Hematopoietic multipotent progenitor cell treated with erythropoietin and hydrocortisone succinate and interleukin-3 and kit ligand, for 4 days (in vitro differentiated cells): Measurements from ENCODE around the gene TIMM29.
"Not testable (repeated sequence)": the region's sequence is repeated elsewhere in the genome, so short reads cannot be mapped to it uniquely, and the experiment has no call there.

ENCODE experiments used
- DNase-seq: peaks from one replicate; pipeline ENCODE4 v3.0.0-alpha.2; 2015

The TIMM29 gene

DNA sequence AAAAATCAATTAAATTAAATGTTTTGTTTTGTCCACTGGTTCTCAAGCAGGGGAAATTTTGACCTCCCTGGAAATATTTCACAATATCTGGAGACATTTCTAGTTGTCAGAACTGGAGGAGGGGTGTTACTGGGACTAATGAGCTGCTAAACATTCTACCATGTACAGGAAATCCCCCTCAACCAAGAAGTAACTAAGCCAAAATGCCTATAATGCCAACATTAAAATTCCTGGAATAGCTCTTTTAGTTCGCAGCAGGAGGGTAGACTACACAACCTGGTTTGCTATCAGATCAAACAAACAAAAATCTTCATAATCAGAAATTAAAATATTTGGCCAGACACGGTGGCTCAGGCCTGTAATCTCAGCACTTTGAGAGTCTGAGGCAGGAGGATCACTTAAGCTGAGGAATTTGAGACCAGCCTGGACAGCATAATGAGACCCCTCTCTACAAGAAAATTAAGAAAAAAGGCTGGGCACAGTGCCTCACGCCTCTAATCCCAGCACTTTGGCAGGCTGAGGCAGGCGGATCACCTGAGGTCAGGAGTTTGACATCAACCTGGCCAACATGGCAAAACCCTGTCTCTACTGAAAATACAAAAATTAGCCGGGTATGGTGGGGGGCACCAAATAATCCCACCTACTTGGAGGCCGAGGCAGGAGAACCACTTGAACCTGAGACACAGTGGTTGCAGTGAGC is 18.5 kb downstream of the TIMM29 start:
- DNase-seq: no peak

DNA sequence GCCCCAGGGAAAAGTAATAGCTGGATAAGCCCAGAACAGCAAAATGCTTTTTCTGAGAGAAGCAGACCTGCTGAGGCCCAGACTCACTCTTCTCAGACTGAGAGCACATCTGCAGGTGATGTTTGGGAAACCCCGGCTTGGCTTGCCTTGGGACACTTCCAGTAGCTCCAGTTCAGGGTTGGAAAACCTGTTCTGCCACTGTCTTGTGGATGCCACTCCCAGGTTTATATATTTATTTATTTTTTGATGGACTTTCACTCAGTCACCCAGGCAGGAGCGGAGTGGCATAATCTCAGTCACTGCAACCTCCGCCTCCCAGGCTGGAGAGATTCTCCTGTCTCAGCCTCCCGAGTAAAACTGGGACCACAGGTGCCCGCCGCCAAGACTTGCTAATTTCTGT is 24.2 kb downstream of the TIMM29 start:
- no peak for DNase-seq

DNA sequence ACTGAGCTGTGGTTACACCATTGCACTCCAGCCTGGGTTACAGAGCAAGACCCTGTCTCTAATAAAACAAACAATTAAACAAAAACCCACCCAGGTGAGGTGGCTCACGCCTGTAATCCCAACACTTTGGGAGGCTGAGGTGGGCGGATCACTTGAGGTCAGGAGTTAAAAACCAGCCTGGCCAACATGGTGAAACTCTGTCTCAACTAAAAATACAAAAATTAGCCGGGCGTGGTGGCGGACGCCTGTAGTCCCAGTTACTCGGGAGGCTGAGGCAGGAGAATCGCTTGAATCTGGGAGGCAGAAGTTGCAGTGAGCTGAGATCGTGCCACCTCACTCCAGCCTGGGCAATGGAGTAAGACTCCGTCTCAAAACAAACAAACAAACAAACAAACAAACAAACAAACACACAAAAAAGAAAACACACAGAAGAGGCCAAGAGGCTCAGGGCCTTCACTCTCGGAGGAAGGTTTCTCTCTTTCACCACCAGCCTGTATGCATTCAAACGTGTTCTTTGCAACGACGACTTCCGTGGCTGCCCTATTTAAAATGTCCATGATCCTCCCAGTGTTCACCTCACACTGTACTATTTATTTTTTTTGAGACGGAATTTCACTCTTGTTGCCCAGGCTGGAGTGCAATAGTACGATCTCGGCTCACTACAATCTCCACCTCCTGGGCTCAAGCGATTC is 30.8 kb downstream of the TIMM29 start:
- not testable (repeated sequence) for DNase-seq

DNA sequence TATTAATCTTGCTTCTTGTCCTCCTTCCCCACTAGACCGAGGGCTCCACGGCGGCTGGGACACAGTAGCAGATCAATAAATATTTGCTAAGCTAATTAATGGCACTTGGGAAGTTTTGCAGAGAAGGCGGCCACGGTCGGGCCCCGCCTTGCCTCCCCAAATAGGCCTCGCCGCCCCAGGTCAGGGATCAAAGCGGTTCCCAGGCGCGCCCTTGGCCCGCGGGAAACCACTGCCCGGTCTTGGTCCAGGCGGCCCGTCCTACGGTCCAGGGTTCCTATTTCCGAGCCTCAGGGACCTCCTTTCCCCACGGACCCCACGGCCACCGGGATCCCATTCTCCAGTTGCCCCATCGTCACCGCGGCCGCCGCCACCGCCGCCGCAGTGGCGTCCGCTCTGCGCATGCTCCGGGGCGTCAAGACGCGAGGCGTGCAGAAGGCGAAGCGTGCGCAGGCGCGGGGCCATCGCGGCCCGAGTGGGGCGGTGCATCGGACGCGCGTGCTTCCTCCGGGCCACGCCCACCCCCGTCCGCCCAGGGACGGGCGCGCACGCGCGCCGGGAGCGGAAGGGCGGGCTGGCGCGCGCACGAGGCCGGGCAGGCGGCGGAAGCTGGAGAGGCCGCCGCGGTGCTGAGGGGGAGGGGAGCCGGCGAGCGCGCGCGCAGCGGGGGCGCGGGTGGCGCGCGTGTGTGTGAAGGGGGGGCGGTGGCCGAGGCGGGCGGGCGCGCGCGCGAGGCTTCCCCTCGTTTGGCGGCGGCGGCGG is 31.9 kb downstream of the TIMM29 start, which contains the start of gene SMARCA4:
Gene SMARCA4, plus strand, starts transcription at position 717 of the 759 bp plus-strand sequence. CDS start 23,122 bp downstream, outside the sequence.
- DNase-seq: peak; percentile 99

DNA sequence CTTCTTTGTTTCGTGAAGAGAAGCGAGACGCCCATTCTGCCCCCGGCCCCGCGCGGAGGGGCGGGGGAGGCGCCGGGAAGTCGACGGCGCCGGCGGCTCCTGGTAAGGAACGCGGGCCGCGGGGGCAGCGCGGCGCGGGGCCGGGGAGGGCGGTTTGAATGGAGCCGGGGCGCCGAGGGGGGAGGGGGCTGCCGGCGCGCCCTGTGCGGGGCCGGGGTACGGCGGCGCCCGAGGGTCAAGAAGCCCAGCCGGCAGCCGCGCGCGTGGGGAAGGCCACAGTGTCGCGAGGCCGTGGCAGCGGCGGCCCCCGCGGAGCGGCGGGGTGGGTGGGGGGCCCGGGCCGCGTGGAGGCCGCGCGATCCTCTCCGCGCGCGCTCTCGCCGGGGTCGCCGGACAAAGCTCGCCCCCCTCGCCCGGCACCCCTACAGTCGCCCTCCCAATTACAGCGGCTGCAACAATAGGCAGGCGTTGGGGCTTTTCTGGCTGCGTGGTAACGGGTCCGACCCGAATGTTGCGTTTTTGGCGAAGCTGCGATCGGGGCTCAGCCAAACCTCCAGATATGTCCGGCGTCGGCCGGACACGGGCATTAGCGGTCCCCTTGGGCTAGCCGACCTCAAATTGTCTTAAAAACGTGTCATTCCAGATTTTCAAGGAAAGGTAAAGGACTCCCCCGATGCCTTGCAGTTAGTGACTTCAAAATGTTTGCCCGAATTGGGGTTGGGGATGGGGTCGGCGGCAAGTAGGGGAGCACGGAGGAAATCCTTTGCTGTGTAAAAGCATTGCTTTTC is 32.7 kb downstream of the TIMM29 start:
- DNase-seq: peak; percentile 60

DNA sequence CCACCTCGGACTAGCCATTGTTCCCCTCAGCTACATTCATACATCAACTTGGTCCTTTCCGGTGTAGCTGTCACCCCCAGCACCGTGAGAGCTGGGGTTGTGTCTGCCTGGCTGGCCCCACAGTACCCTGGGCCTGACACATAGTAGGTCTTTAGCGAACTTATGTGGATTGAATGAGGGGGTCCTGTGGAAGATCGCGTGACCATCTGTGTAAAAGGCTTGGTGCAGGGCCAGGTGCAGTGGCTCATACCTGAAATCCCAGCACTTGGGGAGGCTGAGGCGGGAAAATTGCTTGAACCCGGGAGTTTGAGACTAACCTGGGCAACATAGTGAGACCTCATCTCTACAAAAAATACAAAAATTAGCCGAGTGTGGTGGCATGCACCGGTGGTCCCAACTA is 34.3 kb downstream of the TIMM29 start:
- no peak for DNase-seq

DNA sequence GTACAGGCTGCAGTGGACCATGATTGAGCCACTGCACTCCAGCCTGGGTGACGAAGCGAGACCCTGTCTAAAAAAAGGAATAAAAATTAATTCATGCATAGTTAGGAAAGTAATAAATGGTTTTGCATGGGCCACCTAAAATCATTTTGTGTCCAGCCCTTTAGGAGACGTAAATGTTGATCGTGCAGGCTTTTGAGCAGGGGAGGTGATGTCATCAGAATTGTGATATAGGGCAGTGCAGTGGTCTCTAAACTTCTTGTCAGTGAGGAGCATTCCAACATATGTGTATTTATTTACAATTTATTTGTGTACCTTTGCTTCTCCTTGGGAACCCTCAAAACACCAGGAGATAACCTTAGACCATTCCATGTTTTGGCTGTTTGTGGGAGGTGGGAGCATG is 35.3 kb downstream of the TIMM29 start:
- no peak for DNase-seq

DNA sequence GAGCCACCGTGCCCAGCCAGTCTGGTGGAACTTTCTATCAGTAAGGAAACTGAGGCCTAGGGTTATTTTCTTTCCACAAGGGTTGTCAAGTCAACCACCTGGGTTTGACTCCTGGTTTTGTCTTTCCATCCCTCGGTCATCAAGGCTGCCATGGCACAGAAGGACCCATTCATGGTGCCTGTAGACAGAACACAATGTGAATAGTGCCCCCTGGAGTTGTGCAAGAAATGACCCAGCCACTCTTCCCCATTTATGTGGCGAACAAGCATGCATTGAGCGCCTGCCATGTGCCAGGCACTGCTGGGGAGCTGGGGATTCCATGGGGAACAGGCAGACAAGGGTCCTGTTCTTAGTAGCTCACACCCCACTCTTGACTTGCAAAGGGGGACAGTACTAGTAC is 36.3 kb downstream of the TIMM29 start:
- DNase-seq: no peak

DNA sequence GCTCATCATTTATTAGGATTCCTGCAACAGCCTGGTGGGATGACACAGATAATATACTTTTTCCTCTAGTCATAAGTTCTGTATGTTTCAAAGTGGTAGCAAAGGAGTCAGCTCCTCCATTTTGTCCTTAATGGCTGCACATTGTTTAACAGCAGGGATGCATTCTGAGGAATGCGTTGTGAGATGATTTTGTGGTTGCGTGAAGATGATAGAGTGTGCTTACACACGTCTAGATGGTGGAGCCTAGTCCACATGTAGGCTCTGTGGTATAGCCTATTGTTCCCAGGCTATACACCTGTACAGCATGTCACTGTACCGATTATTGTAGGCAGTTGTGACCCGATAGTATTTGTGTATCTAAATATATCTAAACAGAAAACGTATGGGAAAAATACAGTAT is 36.8 kb downstream of the TIMM29 start:
- DNase-seq: no peak

DNA sequence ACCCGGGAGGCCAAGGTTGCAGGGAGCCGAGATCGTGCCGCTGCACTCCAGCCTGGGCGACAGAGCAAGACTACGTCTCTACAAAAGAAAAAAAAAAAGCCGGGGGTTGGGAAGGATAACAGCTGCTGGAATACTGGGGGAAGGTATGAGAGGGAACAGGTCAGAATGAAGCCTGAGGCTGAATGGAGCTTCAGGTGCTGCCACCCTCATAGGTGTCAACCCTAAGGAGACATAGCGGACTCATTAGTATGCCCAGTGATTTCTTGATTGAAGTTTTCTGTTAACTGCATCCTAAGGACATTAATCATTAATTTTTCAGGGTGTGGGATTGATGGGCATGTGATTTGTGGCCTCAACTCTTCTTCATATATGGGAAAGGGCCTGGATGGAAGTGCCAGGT is 38.2 kb downstream of the TIMM29 start:
- no peak for DNase-seq

DNA sequence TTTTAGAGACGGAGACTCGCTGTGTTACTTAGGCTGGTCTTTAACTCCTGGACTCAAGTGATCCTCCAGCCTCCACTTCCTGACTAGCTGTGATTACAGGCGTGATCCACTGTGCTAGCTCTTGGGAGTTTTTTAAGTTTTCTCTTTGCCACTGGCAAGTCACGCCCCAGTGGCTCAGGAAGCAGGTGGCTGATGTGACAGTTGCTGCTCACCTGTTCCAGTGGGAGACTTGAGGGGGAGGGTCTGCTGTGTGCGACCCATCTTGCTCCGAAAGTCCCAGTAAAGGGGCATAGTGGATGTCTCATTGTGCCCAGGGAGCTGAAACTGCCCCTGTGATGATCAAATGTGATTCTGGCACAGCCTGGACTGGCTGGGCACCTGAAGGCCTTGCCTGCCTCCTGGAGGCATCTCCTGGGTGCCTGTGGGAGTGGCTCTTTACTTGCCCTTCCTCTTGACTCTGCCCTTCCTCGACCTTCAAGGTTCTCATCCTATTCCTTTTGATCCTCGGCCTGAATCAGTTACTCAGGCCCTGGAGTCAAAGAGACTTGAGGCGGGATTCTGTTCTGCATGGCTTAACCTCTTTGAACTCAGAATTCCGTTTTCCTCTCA is 40.0 kb downstream of the TIMM29 start:
- DNase-seq: no peak

DNA sequence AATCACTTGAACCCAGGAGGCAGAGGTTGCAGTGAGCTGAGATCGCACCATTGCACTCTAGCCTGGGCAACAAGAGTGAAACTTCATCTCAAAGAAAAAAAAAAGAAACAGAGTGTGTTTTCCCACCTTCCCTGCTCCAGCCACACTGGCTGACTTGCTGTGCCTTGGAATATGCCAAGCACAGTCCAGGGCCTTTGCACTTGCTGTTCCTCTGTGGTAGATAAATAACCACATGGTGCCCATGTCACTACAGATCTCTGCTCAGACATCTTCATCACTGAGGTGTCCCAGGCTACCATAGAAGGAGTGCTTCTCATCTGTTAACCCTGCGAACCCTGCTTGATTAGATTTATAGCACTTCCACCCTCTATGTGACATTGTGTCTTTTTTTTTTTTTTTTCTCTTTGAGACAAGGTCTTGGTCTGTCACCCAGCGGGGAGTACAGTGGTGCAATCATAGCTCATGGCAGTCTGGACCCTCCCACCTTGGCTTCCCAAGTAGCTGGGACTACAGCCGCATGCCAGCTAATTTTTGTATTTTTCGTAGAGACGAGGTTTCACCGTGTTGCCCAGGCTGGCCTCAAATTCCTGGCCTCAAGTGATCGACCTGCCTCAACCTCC is 42.6 kb downstream of the TIMM29 start:
- DNase-seq: no peak

DNA sequence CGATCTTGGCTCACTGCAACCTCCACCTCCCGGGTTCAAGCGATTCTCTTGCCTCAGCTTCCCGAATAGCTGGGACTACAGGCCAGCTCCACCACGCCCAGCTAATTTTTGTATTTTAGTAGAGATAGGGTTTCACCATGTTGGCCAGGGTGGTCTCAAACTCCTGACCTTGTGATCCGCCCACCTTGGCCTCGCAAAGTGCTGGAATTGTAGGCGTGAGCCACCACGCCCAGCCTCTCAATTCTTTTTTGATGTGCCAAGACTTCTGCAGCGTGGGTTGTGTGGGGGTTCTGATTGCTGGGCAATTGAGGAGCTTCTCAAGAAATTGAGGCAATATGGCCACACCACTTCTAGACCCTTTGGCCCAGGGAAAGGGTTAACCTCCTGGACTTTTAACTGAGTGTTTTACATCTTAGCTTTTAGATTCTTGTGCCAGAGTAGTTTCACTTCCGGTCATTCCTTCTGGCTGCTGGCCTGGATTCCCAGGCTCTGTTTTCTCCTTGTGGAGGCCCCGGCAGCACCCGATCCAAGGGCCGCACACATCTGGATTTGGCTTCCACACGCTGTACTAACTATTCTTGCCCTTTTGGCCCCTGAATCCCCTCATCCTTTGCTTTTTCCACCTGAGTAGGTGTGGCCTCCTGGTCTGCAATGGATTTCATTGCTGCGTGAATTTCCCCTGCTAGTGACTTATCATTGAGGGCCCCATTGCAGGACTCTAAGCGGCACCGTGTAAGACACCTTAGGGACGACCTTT is 46.9 kb downstream of the TIMM29 start:
- no peak for DNase-seq

DNA sequence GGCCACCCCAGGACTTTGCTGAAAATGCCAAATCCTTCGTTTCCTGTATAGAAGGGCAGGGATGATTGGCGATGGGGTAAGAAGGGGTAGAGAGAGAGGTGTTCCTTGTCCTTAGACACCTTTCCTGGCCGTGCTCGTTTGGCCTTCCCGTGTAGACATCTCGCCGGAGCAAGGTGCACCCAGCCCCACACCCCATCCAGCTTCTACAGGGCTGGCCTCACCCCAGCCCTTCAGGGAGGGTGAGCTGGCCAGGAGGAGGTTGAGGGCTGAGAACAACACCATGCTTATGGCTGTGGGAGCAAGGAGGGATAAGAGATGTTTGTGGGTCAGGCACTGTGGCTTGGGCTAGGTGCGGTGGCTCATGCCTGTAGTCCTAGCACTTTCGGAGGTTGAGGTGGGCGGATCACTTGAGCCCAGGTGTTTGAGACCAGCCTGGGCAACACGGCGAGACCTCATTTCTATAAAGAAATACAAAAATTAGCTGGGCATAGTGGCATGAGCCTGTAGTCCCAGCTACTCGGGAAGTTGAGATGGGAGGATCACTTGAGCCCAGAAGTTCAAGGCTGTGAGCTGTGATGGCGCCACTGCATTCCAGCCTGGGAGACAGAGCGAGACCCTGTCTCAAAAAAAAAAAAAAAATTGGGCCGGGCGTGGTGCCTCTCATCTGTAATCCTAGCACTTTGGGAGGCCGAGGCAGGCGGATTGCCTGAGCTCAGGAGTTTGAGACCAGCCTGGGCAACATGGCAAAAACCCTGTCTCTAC is 47.7 kb downstream of the TIMM29 start:
- DNase-seq: no peak

DNA sequence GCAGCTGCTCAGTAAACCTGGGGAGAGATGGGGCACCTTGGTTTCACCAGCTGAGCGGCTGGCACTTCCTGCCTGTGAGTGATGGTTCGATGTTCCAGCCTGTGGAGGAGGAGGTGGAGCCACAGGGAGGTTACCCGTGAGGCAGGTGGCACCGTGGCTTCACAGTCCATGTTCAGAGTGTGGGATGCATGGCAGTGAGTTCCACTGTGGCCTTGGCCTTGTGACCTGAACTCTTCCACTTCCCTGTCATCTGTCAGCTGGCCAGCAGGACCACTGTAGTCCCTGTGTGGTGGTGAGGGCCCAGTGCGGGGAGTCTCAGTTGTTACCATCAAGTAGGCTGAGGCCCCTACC is 49.1 kb downstream of the TIMM29 start:
- DNase-seq: no peak
